ENCODE results near the gene G6PD. TPM values are rescaled to one million over a fixed set of nuclear protein-coding genes. Genes with fewer than 3 reads are reported as not detected.

G6PD gene
- total RNA-seq, 3 donors from 2014 or later, result 28.0 to 34.4 (median 33.9) TPM

DNA sequence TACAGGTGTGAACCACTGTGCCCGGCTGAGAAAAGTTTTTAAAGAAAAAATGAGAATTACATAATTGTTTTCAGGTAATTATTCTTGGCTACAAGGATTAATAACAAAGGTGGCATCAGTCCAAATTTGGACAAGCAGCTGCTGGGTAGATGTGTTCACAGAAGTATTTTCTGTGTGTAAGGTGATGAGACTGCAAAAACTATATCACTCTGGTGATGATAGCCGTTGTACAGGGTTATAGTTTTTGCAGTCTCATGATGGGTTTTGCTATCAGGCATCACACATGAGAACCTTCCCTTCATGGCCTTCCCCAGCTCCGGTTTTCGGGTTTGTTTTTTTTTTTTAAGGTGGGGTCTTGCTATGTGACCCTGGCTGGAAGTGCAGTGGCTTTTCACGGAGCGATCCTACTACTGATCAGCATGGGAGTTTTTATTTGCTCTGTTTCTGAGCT lies 51.1 kb downstream of the G6PD start:
- Histone ChIP-seq H3K9me3 (no peaks in the 10 kb centered on the region), H3K36me3 (ENCODE audit: low read depth) (no peaks in the 10 kb centered on the region), H3K4me3 (no peak overlapping the region), H3K4me1 (ENCODE audit: low read depth) (no peaks in the 10 kb centered on the region)
- no peak for DNase-seq
- TF ChIP-seq, protein P1, sequence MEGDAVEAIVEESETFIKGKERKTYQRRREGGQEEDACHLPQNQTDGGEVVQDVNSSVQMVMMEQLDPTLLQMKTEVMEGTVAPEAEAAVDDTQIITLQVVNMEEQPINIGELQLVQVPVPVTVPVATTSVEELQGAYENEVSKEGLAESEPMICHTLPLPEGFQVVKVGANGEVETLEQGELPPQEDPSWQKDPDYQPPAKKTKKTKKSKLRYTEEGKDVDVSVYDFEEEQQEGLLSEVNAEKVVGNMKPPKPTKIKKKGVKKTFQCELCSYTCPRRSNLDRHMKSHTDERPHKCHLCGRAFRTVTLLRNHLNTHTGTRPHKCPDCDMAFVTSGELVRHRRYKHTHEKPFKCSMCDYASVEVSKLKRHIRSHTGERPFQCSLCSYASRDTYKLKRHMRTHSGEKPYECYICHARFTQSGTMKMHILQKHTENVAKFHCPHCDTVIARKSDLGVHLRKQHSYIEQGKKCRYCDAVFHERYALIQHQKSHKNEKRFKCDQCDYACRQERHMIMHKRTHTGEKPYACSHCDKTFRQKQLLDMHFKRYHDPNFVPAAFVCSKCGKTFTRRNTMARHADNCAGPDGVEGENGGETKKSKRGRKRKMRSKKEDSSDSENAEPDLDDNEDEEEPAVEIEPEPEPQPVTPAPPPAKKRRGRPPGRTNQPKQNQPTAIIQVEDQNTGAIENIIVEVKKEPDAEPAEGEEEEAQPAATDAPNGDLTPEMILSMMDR (IDR thresholded peaks at IDR 0.05), result no peak
- intact Hi-C loops (cut with DNase I, micrococcal nuclease), result no loop called here
- no peak for ATAC-seq

DNA sequence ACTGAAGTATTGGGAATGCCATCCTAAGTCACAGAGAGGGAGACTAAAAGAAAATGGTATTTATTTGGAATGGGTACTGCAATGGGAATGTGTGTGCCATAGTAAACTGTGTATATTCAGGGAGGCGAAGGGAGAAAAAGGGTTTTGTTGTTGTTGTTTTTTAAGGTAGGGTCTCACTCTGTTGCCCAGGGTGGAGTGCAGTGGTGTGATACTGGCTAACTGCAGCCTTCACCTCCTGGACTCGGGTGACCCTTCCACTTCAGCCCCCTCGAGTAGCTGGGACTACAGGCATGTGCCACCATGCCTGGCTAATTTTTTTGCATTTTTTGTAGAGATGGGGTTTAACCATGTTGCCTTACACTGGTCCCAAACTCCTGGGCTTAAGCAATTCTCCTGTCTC lies 51.9 kb downstream of the G6PD start:
- Histone ChIP-seq H3K4me3 (no peak overlapping the region), H3K36me3 (ENCODE audit: low read depth) (no peaks in the 10 kb centered on the region), H3K9me3 (no peaks in the 10 kb centered on the region), H3K4me1 (ENCODE audit: low read depth) (no peaks in the 10 kb centered on the region)
- DNase-seq (no peak), ATAC-seq (no peak)
- intact Hi-C loops (cut with DNase I, micrococcal nuclease), result no loop called here
- TF ChIP-seq, protein P1 (IDR thresholded peaks at IDR 0.05), result no peak

DNA sequence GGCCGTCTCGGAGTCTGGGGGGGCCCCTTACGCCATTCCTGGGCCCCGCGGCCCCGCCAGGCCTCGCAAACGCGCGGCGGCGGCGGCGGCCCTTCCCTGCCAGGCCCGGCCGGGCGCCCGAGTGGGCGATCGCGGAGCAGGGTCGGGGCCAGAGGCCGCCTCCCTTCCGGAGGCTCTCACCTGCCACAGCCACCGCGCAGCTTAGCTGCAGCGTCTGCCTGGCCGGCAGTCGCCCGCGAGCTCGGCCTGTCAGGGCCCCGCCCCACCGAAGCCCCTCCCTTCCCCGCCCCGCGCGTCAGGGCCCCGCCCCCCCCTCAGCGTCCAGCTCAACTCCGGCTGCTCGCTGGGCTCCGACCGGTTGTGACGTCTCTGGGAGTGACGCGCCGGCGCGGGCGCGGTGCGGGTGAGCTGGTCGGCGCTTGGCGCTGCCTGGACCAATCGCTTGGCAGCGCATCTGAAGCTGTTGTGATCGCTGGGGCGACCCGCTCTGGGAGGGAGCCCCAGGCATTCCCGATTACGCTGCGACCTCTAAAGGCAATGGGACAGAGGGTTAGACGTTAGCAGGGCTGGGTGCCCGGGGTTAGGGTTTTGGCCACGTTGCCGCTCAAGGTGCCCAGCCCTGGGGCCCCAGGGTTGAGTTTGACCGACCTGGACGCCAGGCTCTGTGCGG lies 56.1 kb downstream of the G6PD start, which contains the start of gene SLC10A3:
Gene SLC10A3 (minus strand): TSS at position 216 of the 670 bp plus-strand sequence. CDS start 1,689 bp downstream, outside the sequence.
- intact Hi-C loops (cut with DNase I, micrococcal nuclease), result no loop called here
- Histone ChIP-seq H3K4me1 (ENCODE audit: low read depth) (no peaks in the 10 kb centered on the region), H3K9me3 (no peaks in the 10 kb centered on the region), H3K36me3 (ENCODE audit: low read depth) (no peaks in the 10 kb centered on the region), H3K4me3 (peak within 1 kb of the TSS; percentile 51)
- DNase-seq (peak; percentile 90 to 96 (median 94)), ATAC-seq (peak; percentile 90)
- TF ChIP-seq, protein P1 (IDR thresholded peaks at IDR 0.05), result no peak

DNA sequence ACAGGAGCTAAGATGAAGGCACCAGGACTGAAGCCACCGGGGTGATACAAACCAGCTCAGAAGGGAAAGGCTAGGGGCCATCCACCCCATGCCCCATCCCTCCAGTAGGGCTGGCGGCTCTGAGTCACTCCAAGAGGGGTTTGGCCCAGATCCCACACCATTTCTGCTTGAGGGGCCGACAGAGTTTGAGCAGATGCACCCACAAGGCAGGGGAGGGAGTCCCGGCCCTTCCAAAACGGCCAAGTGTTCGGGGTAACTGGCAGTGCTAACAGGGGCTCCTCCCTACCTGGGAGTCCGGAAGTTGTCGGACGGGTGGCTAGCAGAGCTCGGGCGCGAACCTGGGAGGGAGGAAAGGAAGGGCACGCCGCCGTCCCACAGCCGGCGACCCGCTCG lies 56.6 kb downstream of the G6PD start:
- ATAC-seq, result peak; percentile 24
- peak in 2 of 3 donors; percentile 31 to 72 for DNase-seq
- TF ChIP-seq, protein P1 (IDR thresholded peaks at IDR 0.05), result no peak
- Histone ChIP-seq H3K36me3 (ENCODE audit: low read depth) (no peaks in the 10 kb centered on the region), H3K4me3 (peak overlapping the region; percentile 51), H3K9me3 (no peaks in the 10 kb centered on the region), H3K4me1 (ENCODE audit: low read depth) (no peaks in the 10 kb centered on the region)
- intact Hi-C loops (cut with DNase I, micrococcal nuclease), result no loop called here

DNA sequence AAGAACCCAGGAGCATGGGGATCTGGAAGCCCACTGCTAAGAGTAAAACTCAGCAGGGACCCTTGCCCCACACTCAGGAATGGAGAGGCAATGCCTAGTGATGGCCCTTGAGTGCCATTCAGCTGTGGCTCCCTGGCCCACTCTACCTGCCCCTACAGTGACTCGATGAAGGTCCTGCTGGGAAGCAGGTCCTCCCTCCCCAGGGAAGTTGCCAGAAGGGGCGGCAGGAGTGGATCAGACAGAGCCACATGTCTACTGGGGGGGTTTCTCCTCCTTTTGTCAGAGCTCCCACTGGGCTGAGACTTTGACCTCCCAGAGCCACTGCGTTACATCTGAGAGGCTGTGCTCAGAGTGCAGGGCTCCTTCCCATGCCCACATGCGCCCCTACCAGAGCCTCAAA lies 57.5 kb downstream of the G6PD start:
- Histone ChIP-seq H3K36me3 (ENCODE audit: low read depth) (no peaks in the 10 kb centered on the region), H3K4me1 (ENCODE audit: low read depth) (no peaks in the 10 kb centered on the region), H3K9me3 (no peaks in the 10 kb centered on the region), H3K4me3 (no peak overlapping the region)
- ATAC-seq (no peak), DNase-seq (no peak)
- TF ChIP-seq, protein P1 (IDR thresholded peaks at IDR 0.05), result no peak
- intact Hi-C loops (cut with DNase I, micrococcal nuclease), result no loop called here
